Endometrium (tissue), 2 donors: Measurements from ENCODE around the gene SNCAIP.
"Not testable (repeated sequence)": the region's sequence is repeated elsewhere in the genome, so short reads cannot be mapped to it uniquely, and the experiment has no call there.

Source experiments
- FAIRE-seq: peaks from 2 replicates; lab custom pipeline; 2012; peaks lifted over from hg19 to GRCh38; lab: Jason Lieb, UNC
- donor health status: control.
- donor health status: control.

The SNCAIP gene

GRCh38 chr5:122358372-122358979, 46.4 kb downstream of the SNCAIP start:
- no peak for FAIRE-seq

GRCh38 chr5:122362361-122362760, 50.3 kb downstream of the SNCAIP start:
- FAIRE-seq: no peak

- no peak for FAIRE-seq
These were observed 51.6 kb downstream of the SNCAIP start for GRCh38 chr5:122363623-122364022.

- no peak for FAIRE-seq
These were observed 54.5 kb downstream of the SNCAIP start for GRCh38 chr5:122366501-122366900.

GRCh38 chr5:122367456-122367855, 55.4 kb downstream of the SNCAIP start:
- no peak for FAIRE-seq

GRCh38 chr5:122368510-122369251, 56.6 kb downstream of the SNCAIP start:
- no peak for FAIRE-seq

GRCh38 chr5:122369253-122369815, 57.3 kb downstream of the SNCAIP start:
- no peak for FAIRE-seq

- no peak for FAIRE-seq
These were observed 59.6 kb downstream of the SNCAIP start for GRCh38 chr5:122371511-122372151.

- no peak for FAIRE-seq
These were observed 62.1 kb downstream of the SNCAIP start for GRCh38 chr5:122374110-122374509.

GRCh38 chr5:122375801-122376200, 63.8 kb downstream of the SNCAIP start:
- no peak for FAIRE-seq

- no peak for FAIRE-seq
These were observed 64.2 kb downstream of the SNCAIP start for GRCh38 chr5:122376250-122376649.

GRCh38 chr5:122377026-122377425, 65.0 kb downstream of the SNCAIP start:
- no peak for FAIRE-seq

GRCh38 chr5:122382938-122383337, 70.9 kb downstream of the SNCAIP start:
- not testable (repeated sequence) for FAIRE-seq

- no peak for FAIRE-seq
These were observed 72.8 kb downstream of the SNCAIP start for GRCh38 chr5:122384739-122385235.

- no peak for FAIRE-seq
These were observed 73.2 kb downstream of the SNCAIP start for GRCh38 chr5:122385286-122385685.

GRCh38 chr5:122385808-122386207, 73.8 kb downstream of the SNCAIP start:
- FAIRE-seq: peak; percentile 70

GRCh38 chr5:122390154-122390553, 78.1 kb downstream of the SNCAIP start:
- FAIRE-seq: no peak

GRCh38 chr5:122390694-122391093, 78.7 kb downstream of the SNCAIP start:
- no peak for FAIRE-seq

- no peak for FAIRE-seq
These were observed 79.6 kb downstream of the SNCAIP start for GRCh38 chr5:122391621-122392020.

GRCh38 chr5:122392224-122392623, 80.2 kb downstream of the SNCAIP start:
- no peak for FAIRE-seq

- peak; percentile 96 for FAIRE-seq
These were observed 80.8 kb downstream of the SNCAIP start for GRCh38 chr5:122392824-122393223.

- peak; percentile 90 for FAIRE-seq
These were observed 82.4 kb downstream of the SNCAIP start for GRCh38 chr5:122394284-122394930.
